ENCODE measurements around the gene PARD3B.

DNA sequence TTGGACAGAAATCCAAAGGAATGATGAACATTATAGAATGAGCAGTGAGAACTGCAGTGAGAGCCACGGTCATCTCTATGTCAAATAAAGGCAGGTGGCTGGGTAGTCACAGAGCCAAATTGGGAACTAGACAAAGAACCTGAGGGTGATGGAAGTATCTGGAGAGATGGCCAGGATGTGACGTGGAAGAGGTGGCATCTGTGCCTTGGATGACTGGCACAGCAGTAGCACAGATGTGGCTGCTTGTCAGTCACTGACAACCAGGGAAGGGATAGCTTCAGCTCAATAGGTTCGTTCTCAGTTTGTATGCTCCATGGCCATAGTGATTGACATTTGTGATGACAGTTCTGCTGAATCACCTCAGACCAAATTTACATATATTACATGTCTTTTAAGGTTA is 172.3 kb downstream of the PARD3B start:
- TF ChIP-seq CTCF (conservative IDR thresholded peaks at IDR 0.05; ENCODE audit: low read depth, low read length): no peak
- no peak for TF ChIP-seq EZH2 (IDR thresholded peaks at IDR 0.05; ENCODE audit: borderline replicate concordance, low read depth, low read length, poor library complexity, severe bottlenecking)

All from A673 (cell line).